Measurements from ENCODE around the gene RIPK3. TPM values are rescaled to one million over a fixed set of nuclear protein-coding genes. Genes with fewer than 3 reads are reported as not detected.
"Not testable (repeated sequence)": the region's sequence is repeated elsewhere in the genome, so short reads cannot be mapped to it uniquely, and the experiment has no call there.

Gene RIPK3
- polyA plus RNA-seq (2012; ENCODE audit: missing spikeins), result 2.8 TPM

GRCh38 chr14:24339284-24340151, at the start of gene RIPK3:
Gene RIPK3 (minus strand): TSS chr14:24339991. CDS start chr14:24339826, 165 bp downstream.
- DNase-seq (ENCODE audit: insufficient read length) (peak; percentile 64), FAIRE-seq (peak; percentile 9)

GRCh38 chr14:24389226-24389848, 49.5 kb upstream of the RIPK3 start:
- no peak for DNase-seq (ENCODE audit: insufficient read length)
- TF ChIP-seq POLR2AphosphoS5 (IDR thresholded peaks at IDR 0.05; ENCODE audit: low read depth, low read length) (no peak), TAF1 (IDR thresholded peaks at IDR 0.05; ENCODE audit: borderline replicate concordance, low read depth, low read length) (no peak), POLR2A (IDR thresholded peaks at IDR 0.05; ENCODE audit: low read depth, low read length) (no peak)
- FAIRE-seq, result no peak

More at GRCh38 chr14:24339284-24340151, at the start of gene RIPK3:
- TF ChIP-seq TAF1 (IDR thresholded peaks at IDR 0.05; ENCODE audit: borderline replicate concordance, low read depth, low read length) (no peak), POLR2A (IDR thresholded peaks at IDR 0.05; ENCODE audit: low read depth, low read length) (no peak), POLR2AphosphoS5 (IDR thresholded peaks at IDR 0.05; ENCODE audit: low read depth, low read length) (no peak)

- FAIRE-seq (no peak), DNase-seq (ENCODE audit: insufficient read length) (no peak)
- TF ChIP-seq TAF1 (IDR thresholded peaks at IDR 0.05; ENCODE audit: borderline replicate concordance, low read depth, low read length) (no peak), POLR2A (IDR thresholded peaks at IDR 0.05; ENCODE audit: low read depth, low read length) (no peak), POLR2AphosphoS5 (IDR thresholded peaks at IDR 0.05; ENCODE audit: low read depth, low read length) (no peak)
Measured at GRCh38 chr14:24388474-24389179, 48.8 kb upstream of the RIPK3 start.

- FAIRE-seq; DNase-seq (ENCODE audit: insufficient read length): not testable (repeated sequence)
Measured at GRCh38 chr14:24387579-24387978, 47.8 kb upstream of the RIPK3 start.

- TF ChIP-seq TAF1 (IDR thresholded peaks at IDR 0.05; ENCODE audit: borderline replicate concordance, low read depth, low read length), result no peak
- TF ChIP-seq POLR2A (IDR thresholded peaks at IDR 0.05; ENCODE audit: low read depth, low read length), result no peak
- no peak for TF ChIP-seq POLR2AphosphoS5 (IDR thresholded peaks at IDR 0.05; ENCODE audit: low read depth, low read length)
- FAIRE-seq (no peak), DNase-seq (ENCODE audit: insufficient read length) (no peak)
Measured at GRCh38 chr14:24387009-24387345, 47.2 kb upstream of the RIPK3 start.

GRCh38 chr14:24385524-24385923, 45.7 kb upstream of the RIPK3 start:
- DNase-seq (ENCODE audit: insufficient read length) (no peak), FAIRE-seq (no peak)
- TF ChIP-seq POLR2A (IDR thresholded peaks at IDR 0.05; ENCODE audit: low read depth, low read length) (no peak), TAF1 (IDR thresholded peaks at IDR 0.05; ENCODE audit: borderline replicate concordance, low read depth, low read length) (no peak), POLR2AphosphoS5 (IDR thresholded peaks at IDR 0.05; ENCODE audit: low read depth, low read length) (no peak)

GRCh38 chr14:24384169-24384568, 44.4 kb upstream of the RIPK3 start:
- no peak for FAIRE-seq
- no peak for DNase-seq (ENCODE audit: insufficient read length)
- TF ChIP-seq TAF1 (IDR thresholded peaks at IDR 0.05; ENCODE audit: borderline replicate concordance, low read depth, low read length), result no peak
- no peak for TF ChIP-seq POLR2A (IDR thresholded peaks at IDR 0.05; ENCODE audit: low read depth, low read length)
- TF ChIP-seq POLR2AphosphoS5 (IDR thresholded peaks at IDR 0.05; ENCODE audit: low read depth, low read length), result no peak

GRCh38 chr14:24382064-24382371, 42.2 kb upstream of the RIPK3 start:
- DNase-seq (ENCODE audit: insufficient read length) (no peak), FAIRE-seq (no peak)
- TF ChIP-seq TAF1 (IDR thresholded peaks at IDR 0.05; ENCODE audit: borderline replicate concordance, low read depth, low read length), result no peak
- no peak for TF ChIP-seq POLR2AphosphoS5 (IDR thresholded peaks at IDR 0.05; ENCODE audit: low read depth, low read length)
- TF ChIP-seq POLR2A (IDR thresholded peaks at IDR 0.05; ENCODE audit: low read depth, low read length), result no peak

- TF ChIP-seq POLR2AphosphoS5 (IDR thresholded peaks at IDR 0.05; ENCODE audit: low read depth, low read length), result no peak
- no peak for TF ChIP-seq TAF1 (IDR thresholded peaks at IDR 0.05; ENCODE audit: borderline replicate concordance, low read depth, low read length)
- TF ChIP-seq POLR2A (IDR thresholded peaks at IDR 0.05; ENCODE audit: low read depth, low read length), result no peak
- DNase-seq (ENCODE audit: insufficient read length) (no peak), FAIRE-seq (no peak)
Measured at GRCh38 chr14:24381363-24382063, 41.7 kb upstream of the RIPK3 start.

- TF ChIP-seq POLR2A (IDR thresholded peaks at IDR 0.05; ENCODE audit: low read depth, low read length) (no peak), TAF1 (IDR thresholded peaks at IDR 0.05; ENCODE audit: borderline replicate concordance, low read depth, low read length) (no peak), POLR2AphosphoS5 (IDR thresholded peaks at IDR 0.05; ENCODE audit: low read depth, low read length) (no peak)
- FAIRE-seq (no peak), DNase-seq (ENCODE audit: insufficient read length) (no peak)
Measured at GRCh38 chr14:24379907-24380730, 40.3 kb upstream of the RIPK3 start.
